HFF-Myc (cell line): ENCODE measurements around the gene FAM163A.

Experiments
- DNase-seq: peaks from one replicate; pipeline ENCODE4 v3.0.0-alpha.2; 2011; ENCODE audit warnings: low read depth; ENCODE audit errors: extremely low read depth
- H3K4me3 ChIP-seq: replicated peaks from 2 replicates; pipeline ENCODE4 v1.5.1; 2011; ENCODE audit warnings: low read depth, mild to moderate bottlenecking, control low read depth, low read length
- CTCF ChIP-seq: IDR thresholded peaks from 2 replicates; pipeline ENCODE4 v1.5.1; 2012; ENCODE audit warnings: mild to moderate bottlenecking, low read depth, low read length, control low read depth; ENCODE audit errors: missing control alignments

FAM163A gene

GRCh38 chr1:179714159-179714558 lies 28.9 kb upstream of the FAM163A start:
- H3K4me3 ChIP-seq = no peak overlapping the region
- no peak for DNase-seq
- TF ChIP-seq CTCF = no peak

- no peak for DNase-seq
- no peak for TF ChIP-seq CTCF
- H3K4me3 ChIP-seq = no peak overlapping the region
Observed at GRCh38 chr1:179714623-179715022, 28.5 kb upstream of the FAM163A start.

- TF ChIP-seq CTCF = no peak
- no peak overlapping the region for H3K4me3 ChIP-seq
- no peak for DNase-seq
Observed at GRCh38 chr1:179719272-179719671, 23.8 kb upstream of the FAM163A start.

GRCh38 chr1:179728271-179728670 lies 14.8 kb upstream of the FAM163A start:
- no peak for DNase-seq
- no peak overlapping the region for H3K4me3 ChIP-seq
- TF ChIP-seq CTCF = no peak

- DNase-seq = no peak
Observed at GRCh38 chr1:179729881-179730280, 13.2 kb upstream of the FAM163A start.

GRCh38 chr1:179731643-179732042 lies 11.4 kb upstream of the FAM163A start:
- no peak overlapping the region for H3K4me3 ChIP-seq
- DNase-seq = no peak
- TF ChIP-seq CTCF = no peak

More at GRCh38 chr1:179729881-179730280, 13.2 kb upstream of the FAM163A start:
- TF ChIP-seq CTCF = no peak
- no peak overlapping the region for H3K4me3 ChIP-seq

GRCh38 chr1:179742291-179742690 lies 800 bp upstream of the FAM163A start:
- DNase-seq = no peak
- H3K4me3 ChIP-seq = no peak overlapping the region
- TF ChIP-seq CTCF = no peak
